IMR-90 (cell line): Measurements from ENCODE around the gene SRXN1.

Source experiments
- MXI1 ChIP-seq: IDR thresholded peaks from 2 replicates; pipeline ENCODE4 v1.6.1; 2012; ENCODE audit warnings: low read depth, mild to moderate bottlenecking, low read length, moderate library complexity, borderline replicate concordance
- POLR2A ChIP-seq: IDR thresholded peaks from 2 replicates; pipeline ENCODE4 v1.6.1; 2012; ENCODE audit warnings: mild to moderate bottlenecking, low read depth, low read length
- TF ChIP-seq, protein P1 (sequence below): conservative IDR thresholded peaks from 2 replicates; pipeline ENCODE4 v1.5.1; 2012; ENCODE audit warnings: mild to moderate bottlenecking, low read depth, low read length, improper control_type of control experiment

DNA sequence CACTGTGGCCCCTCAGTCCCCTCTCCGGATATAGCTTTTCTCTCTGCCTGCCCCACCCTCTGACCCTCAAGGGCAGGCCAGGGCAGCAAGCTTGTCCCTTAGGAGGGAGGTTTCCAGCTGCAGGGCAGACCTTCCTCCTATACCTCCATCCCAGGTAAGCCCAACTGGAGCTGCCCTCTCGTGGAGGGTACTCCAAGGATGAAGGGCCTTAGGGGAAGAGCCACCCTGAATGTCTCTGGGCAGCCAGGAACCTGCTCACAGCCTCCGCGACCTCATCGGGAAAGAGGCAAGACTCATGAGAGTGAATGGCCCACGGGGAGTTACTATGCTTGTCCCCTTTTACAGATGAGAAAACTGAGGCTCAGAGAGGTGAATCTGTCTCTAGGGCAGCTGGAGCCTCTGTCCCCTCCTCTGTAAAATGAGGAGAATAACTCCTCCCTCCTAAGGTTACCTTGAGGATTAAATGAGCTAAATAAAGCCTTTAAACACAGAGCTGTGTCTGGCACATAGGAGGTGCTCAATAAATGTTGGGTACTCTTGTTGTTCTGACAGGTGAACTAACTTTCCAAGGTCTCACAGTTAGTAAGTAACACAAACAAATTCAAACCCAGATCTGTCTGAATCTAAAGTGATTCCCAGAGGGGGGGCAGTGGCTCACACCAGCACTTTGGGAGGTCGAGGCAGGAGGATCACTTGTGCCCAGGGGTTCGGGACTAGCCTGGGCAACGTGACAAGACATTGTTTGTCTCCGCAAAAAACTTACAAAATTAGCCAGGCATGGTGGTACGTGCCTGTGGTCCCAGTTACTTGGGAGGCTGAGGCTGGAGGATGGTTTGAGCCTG, 12.1 kb downstream of the SRXN1 start:
- TF ChIP-seq, protein P1, sequence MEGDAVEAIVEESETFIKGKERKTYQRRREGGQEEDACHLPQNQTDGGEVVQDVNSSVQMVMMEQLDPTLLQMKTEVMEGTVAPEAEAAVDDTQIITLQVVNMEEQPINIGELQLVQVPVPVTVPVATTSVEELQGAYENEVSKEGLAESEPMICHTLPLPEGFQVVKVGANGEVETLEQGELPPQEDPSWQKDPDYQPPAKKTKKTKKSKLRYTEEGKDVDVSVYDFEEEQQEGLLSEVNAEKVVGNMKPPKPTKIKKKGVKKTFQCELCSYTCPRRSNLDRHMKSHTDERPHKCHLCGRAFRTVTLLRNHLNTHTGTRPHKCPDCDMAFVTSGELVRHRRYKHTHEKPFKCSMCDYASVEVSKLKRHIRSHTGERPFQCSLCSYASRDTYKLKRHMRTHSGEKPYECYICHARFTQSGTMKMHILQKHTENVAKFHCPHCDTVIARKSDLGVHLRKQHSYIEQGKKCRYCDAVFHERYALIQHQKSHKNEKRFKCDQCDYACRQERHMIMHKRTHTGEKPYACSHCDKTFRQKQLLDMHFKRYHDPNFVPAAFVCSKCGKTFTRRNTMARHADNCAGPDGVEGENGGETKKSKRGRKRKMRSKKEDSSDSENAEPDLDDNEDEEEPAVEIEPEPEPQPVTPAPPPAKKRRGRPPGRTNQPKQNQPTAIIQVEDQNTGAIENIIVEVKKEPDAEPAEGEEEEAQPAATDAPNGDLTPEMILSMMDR, result no peak
- TF ChIP-seq POLR2A (no peak), MXI1 (no peak)
